Measurements from ENCODE around the gene RAB41.

DNA sequence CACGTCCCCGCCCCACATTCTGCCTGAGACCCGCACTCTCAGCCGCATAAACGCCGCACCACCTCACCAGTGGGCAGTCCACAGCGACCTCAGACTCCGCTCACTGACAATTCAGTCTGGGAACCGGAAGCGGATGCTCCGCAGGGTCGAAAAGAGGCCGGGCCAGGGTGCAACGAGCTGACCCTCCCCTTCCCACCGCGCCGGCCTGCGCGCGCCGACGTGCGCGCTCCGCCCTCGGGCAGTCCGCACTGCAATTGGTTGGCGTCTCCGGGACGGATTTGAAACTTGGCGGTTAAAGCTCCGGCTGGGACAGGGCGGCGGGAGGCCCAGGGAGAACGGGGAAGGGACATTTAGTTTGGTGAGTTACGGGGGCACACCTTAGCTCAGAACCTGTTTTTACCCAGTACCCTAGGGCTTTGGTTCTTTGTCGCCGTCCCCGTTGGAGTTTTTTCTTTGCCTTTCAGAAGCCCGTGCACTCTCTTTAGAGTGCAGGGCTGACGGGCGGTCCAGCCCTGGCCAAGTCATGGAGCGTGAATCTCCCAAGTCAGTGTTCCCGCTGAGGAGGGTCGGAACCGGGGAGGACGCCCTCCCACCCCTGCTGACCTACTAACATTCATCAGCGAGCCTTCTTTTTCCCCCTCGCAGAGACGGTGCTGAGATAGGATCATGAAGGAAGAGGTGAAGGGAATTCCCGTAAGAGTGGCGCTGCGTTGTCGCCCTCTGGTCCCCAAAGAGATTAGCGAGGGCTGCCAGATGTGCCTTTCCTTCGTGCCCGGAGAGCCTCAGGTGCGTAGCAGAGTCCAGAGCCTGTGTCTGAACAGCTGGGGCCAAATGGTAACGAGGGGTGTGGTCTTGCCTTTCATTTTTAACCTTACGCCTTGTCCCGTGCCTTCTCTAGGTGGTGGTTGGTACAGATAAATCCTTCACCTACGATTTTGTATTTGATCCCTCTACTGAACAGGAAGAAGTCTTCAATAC lies 8.1 kb downstream of the RAB41 start, which contains the start of the genes KIF4A and PDZD11:
- TF ChIP-seq EZH2phosphoT487 (IDR thresholded peaks at IDR 0.05; ENCODE audit: borderline replicate concordance, low read depth), result no peak
- TF ChIP-seq CTCF (IDR thresholded peaks at IDR 0.05), result no peak
- TF ChIP-seq TAF1 (IDR thresholded peaks at IDR 0.05; ENCODE audit: borderline replicate concordance, low read depth, low read length), result peak; percentile 52; the same call in 1 of the 2 replicates
- no peak for TF ChIP-seq RFX5 (IDR thresholded peaks at IDR 0.05; ENCODE audit: low read length)
- TF ChIP-seq, protein P1, sequence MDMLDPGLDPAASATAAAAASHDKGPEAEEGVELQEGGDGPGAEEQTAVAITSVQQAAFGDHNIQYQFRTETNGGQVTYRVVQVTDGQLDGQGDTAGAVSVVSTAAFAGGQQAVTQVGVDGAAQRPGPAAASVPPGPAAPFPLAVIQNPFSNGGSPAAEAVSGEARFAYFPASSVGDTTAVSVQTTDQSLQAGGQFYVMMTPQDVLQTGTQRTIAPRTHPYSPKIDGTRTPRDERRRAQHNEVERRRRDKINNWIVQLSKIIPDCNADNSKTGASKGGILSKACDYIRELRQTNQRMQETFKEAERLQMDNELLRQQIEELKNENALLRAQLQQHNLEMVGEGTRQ (IDR thresholded peaks at IDR 0.05; ENCODE audit: borderline replicate concordance, low read depth, low read length), result no peak
- peak; percentile 85 for TF ChIP-seq POLR2AphosphoS5 (IDR thresholded peaks at IDR 0.05; ENCODE audit: low read depth, low read length)
- TF ChIP-seq, protein P2, sequence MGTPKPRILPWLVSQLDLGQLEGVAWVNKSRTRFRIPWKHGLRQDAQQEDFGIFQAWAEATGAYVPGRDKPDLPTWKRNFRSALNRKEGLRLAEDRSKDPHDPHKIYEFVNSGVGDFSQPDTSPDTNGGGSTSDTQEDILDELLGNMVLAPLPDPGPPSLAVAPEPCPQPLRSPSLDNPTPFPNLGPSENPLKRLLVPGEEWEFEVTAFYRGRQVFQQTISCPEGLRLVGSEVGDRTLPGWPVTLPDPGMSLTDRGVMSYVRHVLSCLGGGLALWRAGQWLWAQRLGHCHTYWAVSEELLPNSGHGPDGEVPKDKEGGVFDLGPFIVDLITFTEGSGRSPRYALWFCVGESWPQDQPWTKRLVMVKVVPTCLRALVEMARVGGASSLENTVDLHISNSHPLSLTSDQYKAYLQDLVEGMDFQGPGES (IDR thresholded peaks at IDR 0.05; ENCODE audit: low read depth, low read length), result no peak
- TF ChIP-seq, protein P3, sequence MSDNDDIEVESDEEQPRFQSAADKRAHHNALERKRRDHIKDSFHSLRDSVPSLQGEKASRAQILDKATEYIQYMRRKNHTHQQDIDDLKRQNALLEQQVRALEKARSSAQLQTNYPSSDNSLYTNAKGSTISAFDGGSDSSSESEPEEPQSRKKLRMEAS (IDR thresholded peaks at IDR 0.05; ENCODE audit: low read depth), result no peak
- no peak; the same call in 1 of the 2 replicates for TF ChIP-seq FOSL2 (IDR thresholded peaks at IDR 0.05; ENCODE audit: borderline replicate concordance, low read depth)
- no peak for TF ChIP-seq EP300 (IDR thresholded peaks at IDR 0.05; ENCODE audit: borderline replicate concordance in 1 of 2, low read depth in 1 of 2, low read length in 1 of 2)

All from SK-N-SH (cell line).